GM12878 (cell line): Measurements from ENCODE around the gene WTAP.

Experiments
- EP300 ChIP-seq, 2 experiments: fragments of 150-350 bp in 1 of 2; IDR thresholded peaks; 2 replicates each; pipeline ENCODE4 v1.6.1; 2011 to 2012; ENCODE audit warnings: low read depth in 2 of 2, low read length in 2 of 2, borderline replicate concordance in 1 of 2, improper control_type of control experiment in 1 of 2, inconsistent platforms in 1 of 2; ENCODE audit not compliant: control insufficient read depth in 1 of 2
- EZH2 ChIP-seq: IDR thresholded peaks from 2 replicates; pipeline ENCODE4 v1.6.1; 2012; ENCODE audit warnings: low read depth, mild to moderate bottlenecking, control low read depth, inconsistent platforms, low read length, borderline replicate concordance; ENCODE audit not compliant: control insufficient read depth
- POLR2AphosphoS5 ChIP-seq: IDR thresholded peaks from 2 replicates; pipeline ENCODE4 v1.6.1; 2011; ENCODE audit warnings: mild to moderate bottlenecking, low read length, inconsistent platforms
- RFX5 ChIP-seq: IDR thresholded peaks from 2 replicates; pipeline ENCODE4 v1.6.1; 2011; ENCODE audit warnings: low read depth, low read length, improper control_type of control experiment
- ZNF217 ChIP-seq: fragments of 450-650 bp; IDR thresholded peaks from 2 replicates; pipeline ENCODE4 v1.6.1; 2017; ENCODE audit warnings: antibody characterized with exemption, mild to moderate bottlenecking
- TF ChIP-seq, protein P1 (sequence below), 3 experiments: IDR thresholded peaks in 2 of 3; conservative IDR thresholded peaks in 1 of 3; 2 replicates each; pipeline ENCODE4 v1.5.1; 2011; ENCODE audit warnings: low read depth in 3 of 3, low read length in 3 of 3, mild to moderate bottlenecking in 3 of 3, control low read depth in 2 of 3, moderate library complexity in 2 of 3, inconsistent platforms in 1 of 3, mixed read lengths in 1 of 3; ENCODE audit not compliant: control insufficient read depth in 2 of 3, insufficient read depth in 1 of 3; ENCODE audit errors: extremely low read depth in 1 of 3

DNA sequence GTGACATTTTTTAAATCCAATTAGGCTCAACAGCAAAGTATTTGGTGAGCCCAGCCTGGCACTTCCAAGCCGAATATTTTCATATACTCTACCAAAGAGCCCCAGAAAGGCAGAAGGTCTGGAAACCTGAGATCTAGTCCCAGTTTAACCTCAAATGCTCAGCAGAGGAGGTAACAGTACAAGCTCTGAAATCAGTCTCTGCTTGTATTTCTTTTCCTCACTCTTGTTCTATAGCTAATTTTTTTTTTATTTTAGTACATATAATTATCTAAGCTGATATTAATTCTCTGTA, 43.3 kb upstream of the WTAP start:
- TF ChIP-seq, protein P1, sequence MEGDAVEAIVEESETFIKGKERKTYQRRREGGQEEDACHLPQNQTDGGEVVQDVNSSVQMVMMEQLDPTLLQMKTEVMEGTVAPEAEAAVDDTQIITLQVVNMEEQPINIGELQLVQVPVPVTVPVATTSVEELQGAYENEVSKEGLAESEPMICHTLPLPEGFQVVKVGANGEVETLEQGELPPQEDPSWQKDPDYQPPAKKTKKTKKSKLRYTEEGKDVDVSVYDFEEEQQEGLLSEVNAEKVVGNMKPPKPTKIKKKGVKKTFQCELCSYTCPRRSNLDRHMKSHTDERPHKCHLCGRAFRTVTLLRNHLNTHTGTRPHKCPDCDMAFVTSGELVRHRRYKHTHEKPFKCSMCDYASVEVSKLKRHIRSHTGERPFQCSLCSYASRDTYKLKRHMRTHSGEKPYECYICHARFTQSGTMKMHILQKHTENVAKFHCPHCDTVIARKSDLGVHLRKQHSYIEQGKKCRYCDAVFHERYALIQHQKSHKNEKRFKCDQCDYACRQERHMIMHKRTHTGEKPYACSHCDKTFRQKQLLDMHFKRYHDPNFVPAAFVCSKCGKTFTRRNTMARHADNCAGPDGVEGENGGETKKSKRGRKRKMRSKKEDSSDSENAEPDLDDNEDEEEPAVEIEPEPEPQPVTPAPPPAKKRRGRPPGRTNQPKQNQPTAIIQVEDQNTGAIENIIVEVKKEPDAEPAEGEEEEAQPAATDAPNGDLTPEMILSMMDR (IDR thresholded peaks at IDR 0.05 in 2 of 3, conservative IDR thresholded peaks at IDR 0.05 in 1 of 3; ENCODE audit: control insufficient read depth in 2 of 3, extremely low read depth in 1 of 3, insufficient read depth in 1 of 3, low read depth in 3 of 3, low read length in 3 of 3), result no peak
- no peak for TF ChIP-seq EP300 (IDR thresholded peaks at IDR 0.05; ENCODE audit: borderline replicate concordance in 1 of 2, control insufficient read depth in 1 of 2, low read depth in 2 of 2, low read length in 2 of 2)
- TF ChIP-seq POLR2AphosphoS5, result no peak
- no peak for TF ChIP-seq EZH2
- TF ChIP-seq ZNF217, result no peak
- no peak for TF ChIP-seq RFX5
